Measurements from ENCODE around the gene UTF1.

DNA sequence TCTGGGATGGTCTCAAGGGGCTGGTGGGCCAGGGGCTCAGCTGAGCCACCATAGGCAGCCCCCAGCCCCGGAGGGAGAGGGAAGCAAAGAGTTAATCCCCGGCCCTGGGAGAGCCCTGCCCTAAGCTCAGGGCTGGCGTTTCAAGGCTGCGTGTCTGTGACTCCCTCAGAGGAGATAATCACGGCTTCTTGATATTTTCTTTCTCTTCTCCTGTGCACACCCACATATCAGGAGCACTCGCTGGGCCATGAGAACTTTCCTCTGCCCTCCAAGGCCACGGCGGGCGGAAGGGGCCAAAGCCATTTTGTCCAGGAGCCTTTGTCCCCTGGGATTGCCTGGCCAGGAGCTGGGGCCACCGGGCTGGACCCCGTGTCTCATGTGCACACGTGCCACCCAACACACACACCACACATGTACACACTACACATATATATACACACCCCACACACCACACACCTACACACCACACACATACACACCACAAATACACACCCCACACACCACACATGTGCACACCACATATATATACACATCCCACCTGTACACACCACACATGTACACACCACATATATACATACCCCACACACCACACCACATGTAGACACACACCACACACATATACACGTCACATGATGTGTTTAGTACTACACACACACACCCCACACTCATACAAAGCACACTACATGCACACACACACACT is 24.6 kb downstream of the UTF1 start:
- TF ChIP-seq, protein P1, sequence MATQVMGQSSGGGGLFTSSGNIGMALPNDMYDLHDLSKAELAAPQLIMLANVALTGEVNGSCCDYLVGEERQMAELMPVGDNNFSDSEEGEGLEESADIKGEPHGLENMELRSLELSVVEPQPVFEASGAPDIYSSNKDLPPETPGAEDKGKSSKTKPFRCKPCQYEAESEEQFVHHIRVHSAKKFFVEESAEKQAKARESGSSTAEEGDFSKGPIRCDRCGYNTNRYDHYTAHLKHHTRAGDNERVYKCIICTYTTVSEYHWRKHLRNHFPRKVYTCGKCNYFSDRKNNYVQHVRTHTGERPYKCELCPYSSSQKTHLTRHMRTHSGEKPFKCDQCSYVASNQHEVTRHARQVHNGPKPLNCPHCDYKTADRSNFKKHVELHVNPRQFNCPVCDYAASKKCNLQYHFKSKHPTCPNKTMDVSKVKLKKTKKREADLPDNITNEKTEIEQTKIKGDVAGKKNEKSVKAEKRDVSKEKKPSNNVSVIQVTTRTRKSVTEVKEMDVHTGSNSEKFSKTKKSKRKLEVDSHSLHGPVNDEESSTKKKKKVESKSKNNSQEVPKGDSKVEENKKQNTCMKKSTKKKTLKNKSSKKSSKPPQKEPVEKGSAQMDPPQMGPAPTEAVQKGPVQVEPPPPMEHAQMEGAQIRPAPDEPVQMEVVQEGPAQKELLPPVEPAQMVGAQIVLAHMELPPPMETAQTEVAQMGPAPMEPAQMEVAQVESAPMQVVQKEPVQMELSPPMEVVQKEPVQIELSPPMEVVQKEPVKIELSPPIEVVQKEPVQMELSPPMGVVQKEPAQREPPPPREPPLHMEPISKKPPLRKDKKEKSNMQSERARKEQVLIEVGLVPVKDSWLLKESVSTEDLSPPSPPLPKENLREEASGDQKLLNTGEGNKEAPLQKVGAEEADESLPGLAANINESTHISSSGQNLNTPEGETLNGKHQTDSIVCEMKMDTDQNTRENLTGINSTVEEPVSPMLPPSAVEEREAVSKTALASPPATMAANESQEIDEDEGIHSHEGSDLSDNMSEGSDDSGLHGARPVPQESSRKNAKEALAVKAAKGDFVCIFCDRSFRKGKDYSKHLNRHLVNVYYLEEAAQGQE (IDR thresholded peaks at IDR 0.05; ENCODE audit: borderline replicate concordance): no peak
- TF ChIP-seq, protein P2, sequence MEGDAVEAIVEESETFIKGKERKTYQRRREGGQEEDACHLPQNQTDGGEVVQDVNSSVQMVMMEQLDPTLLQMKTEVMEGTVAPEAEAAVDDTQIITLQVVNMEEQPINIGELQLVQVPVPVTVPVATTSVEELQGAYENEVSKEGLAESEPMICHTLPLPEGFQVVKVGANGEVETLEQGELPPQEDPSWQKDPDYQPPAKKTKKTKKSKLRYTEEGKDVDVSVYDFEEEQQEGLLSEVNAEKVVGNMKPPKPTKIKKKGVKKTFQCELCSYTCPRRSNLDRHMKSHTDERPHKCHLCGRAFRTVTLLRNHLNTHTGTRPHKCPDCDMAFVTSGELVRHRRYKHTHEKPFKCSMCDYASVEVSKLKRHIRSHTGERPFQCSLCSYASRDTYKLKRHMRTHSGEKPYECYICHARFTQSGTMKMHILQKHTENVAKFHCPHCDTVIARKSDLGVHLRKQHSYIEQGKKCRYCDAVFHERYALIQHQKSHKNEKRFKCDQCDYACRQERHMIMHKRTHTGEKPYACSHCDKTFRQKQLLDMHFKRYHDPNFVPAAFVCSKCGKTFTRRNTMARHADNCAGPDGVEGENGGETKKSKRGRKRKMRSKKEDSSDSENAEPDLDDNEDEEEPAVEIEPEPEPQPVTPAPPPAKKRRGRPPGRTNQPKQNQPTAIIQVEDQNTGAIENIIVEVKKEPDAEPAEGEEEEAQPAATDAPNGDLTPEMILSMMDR (IDR thresholded peaks at IDR 0.05; ENCODE audit: poor library complexity, severe bottlenecking): no peak
- TF ChIP-seq EP300 (conservative IDR thresholded peaks at IDR 0.05; ENCODE audit: poor library complexity, severe bottlenecking): no peak
- TF ChIP-seq POLR2AphosphoS5 (IDR thresholded peaks at IDR 0.05): no peak
- no peak for TF ChIP-seq RAD21 (conservative IDR thresholded peaks at IDR 0.05)
- no peak for TF ChIP-seq EZH2 (IDR thresholded peaks at IDR 0.05; ENCODE audit: borderline replicate concordance, insufficient read depth, low read length, poor library complexity, severe bottlenecking)
- TF ChIP-seq TAF1 (IDR thresholded peaks at IDR 0.05; ENCODE audit: low read depth): no peak
- no peak for TF ChIP-seq MXI1 (conservative IDR thresholded peaks at IDR 0.05; ENCODE audit: poor library complexity, severe bottlenecking)
- TF ChIP-seq SMC3 (conservative IDR thresholded peaks at IDR 0.05; ENCODE audit: poor library complexity): no peak
